Suprapubic skin (tissue), 3 donors: Measurements from ENCODE around the gene MYCT1.

Experiments used
- EP300 ChIP-seq: sonication (generic); formaldehyde crosslinking; IDR thresholded peaks from one replicate; pipeline ENCODE4 v1.6.1; 2017; ENCODE audit warnings: antibody characterized with exemption
- TF ChIP-seq, protein P1 (sequence below), 2 donors: fragments of 200-600 bp in 1 of 2; fragments of 450-650 bp in 1 of 2; sonication (generic) in 1 of 2; IDR thresholded peaks; one replicate each; pipeline ENCODE4 v1.5.1; 2016 to 2019; ENCODE audit warnings: antibody characterized with exemption in 2 of 2, mild to moderate bottlenecking in 1 of 2, moderate library complexity in 1 of 2

DNA sequence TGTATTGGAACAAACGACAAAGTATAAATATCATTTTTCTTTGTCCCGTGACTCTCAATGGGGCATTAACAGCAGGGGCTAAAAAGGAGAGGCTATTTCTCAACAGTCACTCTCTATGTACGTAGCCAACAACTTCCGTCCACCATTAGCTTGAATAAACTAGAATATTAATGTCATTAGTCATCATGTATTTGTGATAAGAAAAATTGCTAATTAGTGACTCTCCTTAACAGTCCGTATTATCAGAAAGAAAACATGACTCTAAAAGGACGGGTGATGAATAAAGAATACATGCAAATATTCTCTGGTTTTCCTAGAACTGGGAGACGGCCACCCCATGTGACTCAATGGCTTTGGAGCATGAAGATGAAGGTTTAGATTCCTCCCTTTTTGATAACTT is 71.5 kb downstream of the MYCT1 start:
- TF ChIP-seq EP300: no peak
- TF ChIP-seq, protein P1, sequence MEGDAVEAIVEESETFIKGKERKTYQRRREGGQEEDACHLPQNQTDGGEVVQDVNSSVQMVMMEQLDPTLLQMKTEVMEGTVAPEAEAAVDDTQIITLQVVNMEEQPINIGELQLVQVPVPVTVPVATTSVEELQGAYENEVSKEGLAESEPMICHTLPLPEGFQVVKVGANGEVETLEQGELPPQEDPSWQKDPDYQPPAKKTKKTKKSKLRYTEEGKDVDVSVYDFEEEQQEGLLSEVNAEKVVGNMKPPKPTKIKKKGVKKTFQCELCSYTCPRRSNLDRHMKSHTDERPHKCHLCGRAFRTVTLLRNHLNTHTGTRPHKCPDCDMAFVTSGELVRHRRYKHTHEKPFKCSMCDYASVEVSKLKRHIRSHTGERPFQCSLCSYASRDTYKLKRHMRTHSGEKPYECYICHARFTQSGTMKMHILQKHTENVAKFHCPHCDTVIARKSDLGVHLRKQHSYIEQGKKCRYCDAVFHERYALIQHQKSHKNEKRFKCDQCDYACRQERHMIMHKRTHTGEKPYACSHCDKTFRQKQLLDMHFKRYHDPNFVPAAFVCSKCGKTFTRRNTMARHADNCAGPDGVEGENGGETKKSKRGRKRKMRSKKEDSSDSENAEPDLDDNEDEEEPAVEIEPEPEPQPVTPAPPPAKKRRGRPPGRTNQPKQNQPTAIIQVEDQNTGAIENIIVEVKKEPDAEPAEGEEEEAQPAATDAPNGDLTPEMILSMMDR (IDR thresholded peaks at IDR 0.05): no peak
